ENCODE results near the gene CYP1A2. TPM values are rescaled to one million over a fixed set of nuclear protein-coding genes. Genes with fewer than 3 reads are reported as not detected.

The CYP1A2 gene
- total RNA-seq, 1 experiment from 2014 or later: not detected

- intact Hi-C loops (cut with micrococcal nuclease): loop anchor here (1.0 kb wide), 1 partner anchor 29 kb away; no protein-coding TSS in a partner anchor
- no peaks in the 10 kb centered on the region for H3K27me3 Mint-ChIP-seq (ENCODE audit: insufficient read depth, unreplicated experiment)
- peak overlapping the region; percentile 83 for H3K27ac Mint-ChIP-seq (ENCODE audit: low read depth, unreplicated experiment)
- peak; percentile 97 for TF ChIP-seq CTCF (IDR thresholded peaks at IDR 0.05; ENCODE audit: unreplicated experiment)
- H3K4me3 Mint-ChIP-seq (ENCODE audit: unreplicated experiment): no peak overlapping the region
- POLR2A ChIA-PET: interaction anchor here (0.6 to 2.3 kb wide), 15 partner anchors 8 to 339 kb away, joined by 3 to 33 read pairs (median 3); partner anchors contain the start of genes COX5A, CSK, FAM219B and UBL7
- H3K9me3 Mint-ChIP-seq (ENCODE audit: unreplicated experiment): no peaks in the 10 kb centered on the region
- DNase-seq (ENCODE audit: unreplicated experiment): peak; percentile 90
- no TSS peak for BruUV-seq (replicated peaks)
- peaks cover 49% of the 10 kb centered on the region for H3K36me3 Mint-ChIP-seq (ENCODE audit: insufficient read depth, unreplicated experiment)
- CTCF ChIA-PET: interaction anchor here (0.5 to 2.7 kb wide), 41 partner anchors 8 to 1032 kb away, joined by 3 to 57 read pairs (median 4); partner anchors contain the start of genes CSK and ULK3
- H3K4me1 Mint-ChIP-seq (ENCODE audit: insufficient read depth, unreplicated experiment): peaks cover 13% of the 10 kb centered on the region
These were observed 51.4 kb downstream of the CYP1A2 start for GRCh38 chr15:74799856-74800558.

- no peak overlapping the region for H3K4me3 Mint-ChIP-seq (ENCODE audit: unreplicated experiment)
- no peaks in the 10 kb centered on the region for H3K9me3 Mint-ChIP-seq (ENCODE audit: unreplicated experiment)
- H3K36me3 Mint-ChIP-seq (ENCODE audit: insufficient read depth, unreplicated experiment): peaks cover 50% of the 10 kb centered on the region
- CTCF ChIA-PET: interaction anchor here (0.5 to 2.7 kb wide), 21 partner anchors 8 to 1032 kb away, joined by 3 to 57 read pairs (median 6); partner anchors contain the start of gene CSK
- POLR2A ChIA-PET: interaction anchor here (0.8 to 2.3 kb wide), 4 partner anchors 19 to 186 kb away, joined by 3 to 33 read pairs (median 11); partner anchors contain the start of gene CSK
- H3K4me1 Mint-ChIP-seq (ENCODE audit: insufficient read depth, unreplicated experiment): peaks cover 13% of the 10 kb centered on the region
- H3K27ac Mint-ChIP-seq (ENCODE audit: low read depth, unreplicated experiment): no peak overlapping the region
- no peaks in the 10 kb centered on the region for H3K27me3 Mint-ChIP-seq (ENCODE audit: insufficient read depth, unreplicated experiment)
- BruUV-seq (replicated peaks): no TSS peak
- intact Hi-C loops (cut with micrococcal nuclease): loop anchor here (1.0 kb wide), 1 partner anchor 29 kb away; no protein-coding TSS in a partner anchor
- TF ChIP-seq CTCF (IDR thresholded peaks at IDR 0.05; ENCODE audit: unreplicated experiment): no peak
- DNase-seq (ENCODE audit: unreplicated experiment): no peak
These were observed 52.0 kb downstream of the CYP1A2 start for GRCh38 chr15:74800559-74801094.

DNA sequence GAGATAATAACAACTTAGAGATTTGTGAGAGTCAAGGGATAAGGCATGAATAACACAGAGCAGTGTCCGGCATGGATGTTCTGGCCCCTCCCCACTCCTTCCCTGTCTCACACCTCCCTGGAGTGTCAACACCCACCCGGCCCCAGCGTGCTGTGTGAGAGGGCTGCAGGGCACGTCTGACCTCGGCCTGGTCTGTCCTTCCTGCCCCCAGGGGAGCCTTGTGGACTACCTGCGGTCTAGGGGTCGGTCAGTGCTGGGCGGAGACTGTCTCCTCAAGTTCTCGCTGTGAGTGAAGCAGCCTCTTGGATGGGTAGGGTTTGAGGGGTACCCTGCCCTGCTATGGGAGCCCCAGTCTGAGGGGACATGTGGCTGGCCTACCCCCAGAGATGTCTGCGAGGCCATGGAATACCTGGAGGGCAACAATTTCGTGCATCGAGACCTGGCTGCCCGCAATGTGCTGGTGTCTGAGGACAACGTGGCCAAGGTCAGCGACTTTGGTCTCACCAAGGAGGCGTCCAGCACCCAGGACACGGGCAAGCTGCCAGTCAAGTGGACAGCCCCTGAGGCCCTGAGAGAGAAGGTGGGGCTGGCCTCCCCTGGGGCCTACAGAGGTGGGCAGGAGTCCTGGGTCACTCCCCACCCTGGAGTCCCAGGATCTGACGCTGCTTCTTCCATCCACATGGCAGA is 52.8 kb downstream of the CYP1A2 start:
- no TSS peak for BruUV-seq (replicated peaks)
- POLR2A ChIA-PET: no interaction called here
- TF ChIP-seq CTCF (IDR thresholded peaks at IDR 0.05; ENCODE audit: unreplicated experiment): no peak
- Mint-ChIP-seq H3K9me3 (ENCODE audit: unreplicated experiment) (no peaks in the 10 kb centered on the region), H3K27me3 (ENCODE audit: insufficient read depth, unreplicated experiment) (no peaks in the 10 kb centered on the region), H3K4me1 (ENCODE audit: insufficient read depth, unreplicated experiment) (peaks cover 8% of the 10 kb centered on the region), H3K27ac (ENCODE audit: low read depth, unreplicated experiment) (no peak overlapping the region), H3K4me3 (ENCODE audit: unreplicated experiment) (no peak overlapping the region), H3K36me3 (ENCODE audit: insufficient read depth, unreplicated experiment) (peaks cover 44% of the 10 kb centered on the region)
- intact Hi-C loops (cut with micrococcal nuclease): no loop called here
- DNase-seq (ENCODE audit: unreplicated experiment): no peak
- CTCF ChIA-PET: interaction anchor here (0.7 to 2.7 kb wide), 6 partner anchors 16 to 149 kb away, joined by 3 to 57 read pairs (median 9); no protein-coding TSS in a partner anchor

- no peak for TF ChIP-seq CTCF (IDR thresholded peaks at IDR 0.05; ENCODE audit: unreplicated experiment)
- H3K9me3 Mint-ChIP-seq (ENCODE audit: unreplicated experiment): no peaks in the 10 kb centered on the region
- H3K36me3 Mint-ChIP-seq (ENCODE audit: insufficient read depth, unreplicated experiment): peaks cover 44% of the 10 kb centered on the region
- no peak overlapping the region for H3K27ac Mint-ChIP-seq (ENCODE audit: low read depth, unreplicated experiment)
- ChIA-PET POLR2A (no interaction called here), CTCF (interaction anchor here (0.6 to 2.7 kb wide), 3 partner anchors 22 to 31 kb away, joined by 3 to 14 read pairs (median 3); no protein-coding TSS in a partner anchor)
- H3K4me3 Mint-ChIP-seq (ENCODE audit: unreplicated experiment): no peak overlapping the region
- intact Hi-C loops (cut with micrococcal nuclease): no loop called here
- DNase-seq (ENCODE audit: unreplicated experiment): no peak
- H3K27me3 Mint-ChIP-seq (ENCODE audit: insufficient read depth, unreplicated experiment): no peaks in the 10 kb centered on the region
- BruUV-seq (replicated peaks): no TSS peak
- H3K4me1 Mint-ChIP-seq (ENCODE audit: insufficient read depth, unreplicated experiment): peaks cover 8% of the 10 kb centered on the region
These were observed 53.6 kb downstream of the CYP1A2 start for GRCh38 chr15:74802290-74802689.
